Vagina (tissue), 2 donors: Measurements from ENCODE around the gene MARCHF9. TPM values are rescaled to one million over a fixed set of nuclear protein-coding genes. Genes with fewer than 3 reads are reported as not detected.

Source experiments
- DNase-seq, 2 donors: peaks; one replicate each; pipeline ENCODE4 v3.0.0-alpha.2; 2017; ENCODE audit errors: extremely low spot score in 2 of 2
- H3K27ac ChIP-seq: fragments of 200-600 bp; sonication (generic); one replicate; pipeline ENCODE4 v1.5.1; 2019
- H3K27me3 ChIP-seq: fragments of 200-600 bp; sonication (generic); one replicate; pipeline ENCODE4 v1.5.1; 2019
- H3K36me3 ChIP-seq, 2 donors: fragments of 200-600 bp; sonication (generic); one replicate each; pipeline ENCODE4 v1.5.1; 2017 to 2019
- H3K4me1 ChIP-seq: fragments of 200-600 bp; sonication (generic); one replicate; pipeline ENCODE4 v1.5.1; 2019
- H3K4me3 ChIP-seq, 2 donors: fragments of 200-600 bp; sonication (generic); 1 replicate in 1 of 2; 2 replicates in 1 of 2; pipeline ENCODE4 v1.5.1; 2016 to 2019
- H3K9me3 ChIP-seq: fragments of 200-600 bp; sonication (generic); one replicate; pipeline ENCODE4 v1.5.1; 2019
- POLR2A ChIP-seq, 2 donors: fragments of 450-650 bp; IDR thresholded peaks; one replicate each; pipeline ENCODE4 v1.6.1; 2017; ENCODE audit warnings: antibody characterized with exemption in 2 of 2, mild to moderate bottlenecking in 2 of 2, moderate library complexity in 2 of 2
- POLR2AphosphoS5 ChIP-seq, 2 donors: sonication (generic); formaldehyde crosslinking; IDR thresholded peaks; one replicate each; pipeline ENCODE4 v1.9.0; 2017; ENCODE audit warnings: antibody characterized with exemption in 2 of 2, mild to moderate bottlenecking in 2 of 2, low read depth in 1 of 2; ENCODE audit not compliant: insufficient read depth in 1 of 2
- intact Hi-C: fragments of 100-400 bp; cut with DNase I; formaldehyde crosslinking; loops from one replicate; pipeline ENCODE4 v1.15.1; 2023
- total RNA-seq: library from RNA; depleted of rRNA; stranded (reverse); fragments of >200 nt; gene quantifications from one replicate; pipeline ENCODE4 v1.2.3, GENCODE V29; 2016
- TF ChIP-seq, protein P1 (sequence below), 3 experiments: fragments of 450-650 bp in 2 of 3; fragments of 200-600 bp in 1 of 3; sonication (generic) in 1 of 3; IDR thresholded peaks; one replicate each; pipeline ENCODE4 v1.5.1; 2017 to 2019; ENCODE audit warnings: antibody characterized with exemption in 3 of 3, mild to moderate bottlenecking in 2 of 3, moderate library complexity in 2 of 3

The MARCHF9 gene
- total RNA-seq, 1 donor from 2014 or later, result 8.3 TPM

- no peak overlapping the region for H3K4me3 ChIP-seq
- H3K27me3 ChIP-seq, result peaks cover 20% of the 10 kb centered on the region
- no peak for DNase-seq
- peaks cover 0 to 4% of the 10 kb centered on the region in 2 donors for H3K36me3 ChIP-seq
- peaks cover 26% of the 10 kb centered on the region for H3K4me1 ChIP-seq
- no peak overlapping the region for H3K27ac ChIP-seq
- no peaks in the 10 kb centered on the region for H3K9me3 ChIP-seq
- intact Hi-C loops, result no loop called here
- TF ChIP-seq POLR2A (IDR thresholded peaks at IDR 0.05) (no peak), POLR2AphosphoS5 (IDR thresholded peaks at IDR 0.05; ENCODE audit: insufficient read depth in 1 of 2, low read depth in 1 of 2) (no peak)
- TF ChIP-seq, protein P1, sequence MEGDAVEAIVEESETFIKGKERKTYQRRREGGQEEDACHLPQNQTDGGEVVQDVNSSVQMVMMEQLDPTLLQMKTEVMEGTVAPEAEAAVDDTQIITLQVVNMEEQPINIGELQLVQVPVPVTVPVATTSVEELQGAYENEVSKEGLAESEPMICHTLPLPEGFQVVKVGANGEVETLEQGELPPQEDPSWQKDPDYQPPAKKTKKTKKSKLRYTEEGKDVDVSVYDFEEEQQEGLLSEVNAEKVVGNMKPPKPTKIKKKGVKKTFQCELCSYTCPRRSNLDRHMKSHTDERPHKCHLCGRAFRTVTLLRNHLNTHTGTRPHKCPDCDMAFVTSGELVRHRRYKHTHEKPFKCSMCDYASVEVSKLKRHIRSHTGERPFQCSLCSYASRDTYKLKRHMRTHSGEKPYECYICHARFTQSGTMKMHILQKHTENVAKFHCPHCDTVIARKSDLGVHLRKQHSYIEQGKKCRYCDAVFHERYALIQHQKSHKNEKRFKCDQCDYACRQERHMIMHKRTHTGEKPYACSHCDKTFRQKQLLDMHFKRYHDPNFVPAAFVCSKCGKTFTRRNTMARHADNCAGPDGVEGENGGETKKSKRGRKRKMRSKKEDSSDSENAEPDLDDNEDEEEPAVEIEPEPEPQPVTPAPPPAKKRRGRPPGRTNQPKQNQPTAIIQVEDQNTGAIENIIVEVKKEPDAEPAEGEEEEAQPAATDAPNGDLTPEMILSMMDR (IDR thresholded peaks at IDR 0.05), result no peak
Measured at GRCh38 chr12:57763881-57764661, 9.2 kb downstream of the MARCHF9 start.

DNA sequence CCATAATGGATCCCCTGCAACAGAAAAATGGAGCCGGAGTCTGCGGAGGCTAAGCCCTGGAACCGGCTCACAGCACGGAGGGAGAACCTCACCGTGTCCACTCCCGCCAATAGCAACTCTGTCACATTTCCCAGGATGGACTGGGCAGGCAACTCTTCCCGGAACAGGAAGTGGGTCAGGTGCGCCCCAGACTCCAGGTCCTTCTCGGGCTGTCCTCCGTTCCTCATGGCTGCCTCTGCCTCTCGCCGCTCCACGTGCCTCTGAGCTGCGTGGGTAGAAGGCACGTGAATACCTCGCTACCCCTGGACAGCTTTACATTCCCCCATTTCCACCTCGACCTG, 9.7 kb downstream of the MARCHF9 start:
- no peak for TF ChIP-seq POLR2A (IDR thresholded peaks at IDR 0.05)
- no peak for TF ChIP-seq POLR2AphosphoS5 (IDR thresholded peaks at IDR 0.05; ENCODE audit: insufficient read depth in 1 of 2, low read depth in 1 of 2)
- TF ChIP-seq, protein P1 (IDR thresholded peaks at IDR 0.05), result no peak
- H3K4me1 ChIP-seq, result peaks cover 26% of the 10 kb centered on the region
- peak overlapping the region; percentile 36 to 37 for H3K4me3 ChIP-seq
- intact Hi-C loops, result no loop called here
- no peak overlapping the region for H3K27ac ChIP-seq
- no peaks in the 10 kb centered on the region for H3K9me3 ChIP-seq
- no peak for DNase-seq
- H3K27me3 ChIP-seq, result peaks cover 20% of the 10 kb centered on the region
- H3K36me3 ChIP-seq, result peaks cover 0 to 7% of the 10 kb centered on the region in 2 donors

DNA sequence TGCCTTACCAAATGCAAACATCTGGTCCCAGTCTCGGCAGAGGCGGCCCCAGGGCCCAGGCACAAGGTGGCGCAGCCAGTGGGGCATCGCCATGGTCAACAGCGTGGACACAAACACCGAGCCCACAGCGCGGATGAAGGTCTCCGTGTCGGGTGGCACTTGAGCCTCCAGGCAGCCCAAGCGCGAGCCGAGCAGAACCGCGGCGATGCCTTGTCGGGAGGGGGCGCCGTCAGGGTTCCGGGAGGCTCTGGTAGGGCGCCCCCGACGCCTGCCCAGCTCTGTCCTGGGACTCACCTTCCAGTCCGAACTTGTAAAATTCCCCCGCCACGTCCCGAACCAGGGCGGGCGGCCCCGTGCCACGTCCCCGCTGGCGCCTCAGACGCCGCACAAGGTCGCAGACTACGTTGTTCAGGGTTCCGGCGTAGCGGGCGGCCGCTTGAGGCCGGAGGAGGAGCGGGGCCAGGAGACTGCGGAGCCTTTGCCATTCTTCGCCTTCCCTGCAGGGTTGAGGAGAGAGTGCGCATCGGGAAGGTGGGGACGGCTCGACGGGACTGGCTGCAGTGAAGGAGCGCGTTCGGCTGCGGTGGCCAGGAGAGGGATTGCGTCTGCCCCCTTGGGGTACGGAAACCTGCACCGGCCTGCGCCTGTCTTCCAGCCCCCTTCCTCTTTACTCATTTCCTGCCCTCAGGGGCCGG, 10.2 kb downstream of the MARCHF9 start:
- DNase-seq, result no peak
- Histone ChIP-seq H3K4me1 (peaks cover 26% of the 10 kb centered on the region), H3K27me3 (peaks cover 20% of the 10 kb centered on the region), H3K4me3 (peak overlapping the region; percentile 36 to 37), H3K27ac (no peak overlapping the region), H3K9me3 (no peaks in the 10 kb centered on the region), H3K36me3 (peaks cover 0 to 7% of the 10 kb centered on the region in 2 donors)
- intact Hi-C loops, result no loop called here
- TF ChIP-seq POLR2AphosphoS5 (IDR thresholded peaks at IDR 0.05; ENCODE audit: insufficient read depth in 1 of 2, low read depth in 1 of 2) (no peak), POLR2A (IDR thresholded peaks at IDR 0.05) (no peak)
- TF ChIP-seq, protein P1 (IDR thresholded peaks at IDR 0.05), result no peak

DNA sequence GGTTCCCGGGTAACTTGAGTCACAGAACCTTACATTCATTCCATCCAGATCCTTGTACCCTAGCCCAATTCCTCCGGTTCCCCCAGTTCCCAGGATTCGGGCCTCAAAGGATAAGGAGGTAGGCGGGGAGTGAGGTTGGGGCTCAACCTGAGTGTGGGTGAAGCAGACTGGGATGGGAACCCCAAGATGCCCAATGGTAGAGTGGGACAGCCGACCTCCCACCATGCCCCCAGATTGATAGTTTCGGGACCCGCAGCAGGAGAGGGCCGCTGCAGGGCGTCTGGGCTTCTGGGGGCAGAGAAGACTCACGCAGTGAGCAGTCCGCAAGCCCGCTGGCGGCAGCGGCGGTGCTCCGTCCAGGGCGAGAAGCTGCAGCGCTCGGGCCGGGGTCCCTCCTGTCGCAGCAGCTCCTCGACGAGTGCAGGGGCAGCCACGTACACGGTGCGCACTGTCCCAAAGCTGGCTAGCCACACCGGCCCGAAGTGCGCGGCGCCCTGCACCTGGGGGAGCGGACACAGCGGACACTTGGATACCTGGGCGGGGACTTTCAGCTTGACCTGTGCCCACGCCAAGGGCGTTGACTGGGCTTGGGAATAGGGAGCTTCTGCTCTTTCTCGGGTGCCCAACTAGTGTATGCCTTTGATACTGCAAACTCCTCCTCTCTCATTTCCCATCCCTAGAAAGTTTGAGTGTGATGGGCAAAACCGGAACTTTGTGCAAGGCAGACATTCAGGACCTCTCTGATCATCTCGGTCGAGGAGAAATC, 11.0 kb downstream of the MARCHF9 start:
- Histone ChIP-seq H3K4me1 (peaks cover 29% of the 10 kb centered on the region), H3K27ac (no peak overlapping the region), H3K27me3 (peaks cover 20% of the 10 kb centered on the region), H3K4me3 (peak overlapping the region; percentile 36 to 37), H3K9me3 (no peaks in the 10 kb centered on the region), H3K36me3 (peaks cover 0 to 7% of the 10 kb centered on the region in 2 donors)
- TF ChIP-seq POLR2AphosphoS5 (IDR thresholded peaks at IDR 0.05; ENCODE audit: insufficient read depth in 1 of 2, low read depth in 1 of 2) (no peak), POLR2A (IDR thresholded peaks at IDR 0.05) (no peak)
- TF ChIP-seq, protein P1 (IDR thresholded peaks at IDR 0.05), result no peak
- intact Hi-C loops, result no loop called here
- no peak for DNase-seq
